Transverse colon (tissue), 4 donors: ENCODE data around the gene SH3RF1. TPM values are rescaled to one million over a fixed set of nuclear protein-coding genes. Genes with fewer than 3 reads are reported as not detected.

Experiments used
- DNase-seq: peaks from one replicate; pipeline ENCODE4 v3.0.0-alpha.2; 2019
- H3K27ac ChIP-seq, 4 donors: fragments of 200-600 bp; sonication (generic); 2 replicates each; pipeline ENCODE4 v1.5.1; 2016 to 2018; ENCODE audit warnings: inconsistent platforms in 4 of 4
- H3K27me3 ChIP-seq: fragments of 200-600 bp; sonication (generic); 2 replicates; pipeline ENCODE4 v1.5.1; 2017; ENCODE audit warnings: inconsistent platforms
- H3K36me3 ChIP-seq, 4 donors: fragments of 200-600 bp; sonication (generic); 2 replicates each; pipeline ENCODE4 v1.5.1; 2017 to 2019; ENCODE audit warnings: inconsistent platforms in 4 of 4
- H3K4me1 ChIP-seq, 4 donors: fragments of 200-600 bp; sonication (generic); 2 replicates each; pipeline ENCODE4 v1.5.1; 2017 to 2020; ENCODE audit warnings: inconsistent platforms in 4 of 4
- H3K4me3 ChIP-seq, 4 donors: fragments of 200-600 bp; sonication (generic); 1 replicate in 1 of 4; 2 replicates in 3 of 4; pipeline versions ENCODE4 v1.5.1 to v1.6.1; 2017 to 2019; ENCODE audit warnings: inconsistent platforms in 4 of 4
- H3K9me3 ChIP-seq, 2 donors: fragments of 200-600 bp; sonication (generic); 2 replicates each; pipeline ENCODE4 v1.5.1; 2017 to 2019; ENCODE audit warnings: inconsistent platforms in 2 of 2
- EP300 ChIP-seq: sonication (generic); formaldehyde crosslinking; IDR thresholded peaks from one replicate; pipeline ENCODE4 v1.6.1; 2017; ENCODE audit warnings: antibody characterized with exemption, low read depth
- POLR2A ChIP-seq: fragments of 450-650 bp; IDR thresholded peaks from one replicate; pipeline ENCODE4 v1.6.1; 2016; ENCODE audit warnings: antibody characterized with exemption, mild to moderate bottlenecking, moderate library complexity
- POLR2AphosphoS5 ChIP-seq, 3 donors: sonication (generic); formaldehyde crosslinking; IDR thresholded peaks; one replicate each; pipeline ENCODE4 v1.6.1; 2016; ENCODE audit warnings: antibody characterized with exemption in 3 of 3
- WGBS, 2 donors: methylation state at CpG; one replicate each; pipeline ENCODE4 v1.1.5; 2018; ENCODE audit warnings: low coverage in 1 of 2; 5-methylcytosine and 5-hydroxymethylcytosine counted together
- in situ Hi-C, 4 donors: fragments of 200-750 bp; cut with MboI; loops; one replicate each; pipeline versions ENCODE4 v1.15.0 to v1.15.1; 2017; ENCODE audit warnings: low sequenced_read_pairs in 3 of 4, low pct_ligation_motif_present in 1 of 4, low pct_unique_long_range_greater_than_20kb in 1 of 4
- intact Hi-C: fragments of 100-400 bp; cut with DNase I; formaldehyde crosslinking; loops from one replicate; pipeline ENCODE4 v1.15.1; 2023; ENCODE audit warnings: low total_unique reads
- total RNA-seq, 4 donors: library from RNA; depleted of rRNA; stranded (reverse); fragments of >200 nt; gene quantifications; one replicate each; pipeline ENCODE4 v1.1.0, GENCODE V29; 2016
- TF ChIP-seq, protein P1 (sequence below), 5 experiments: fragments of 200-600 bp in 3 of 5; fragments of 450-650 bp in 2 of 5; sonication (generic) in 3 of 5; IDR thresholded peaks; 1 replicate in 2 of 5; 2 replicates in 3 of 5; pipeline ENCODE4 v1.5.1; 2016 to 2017; ENCODE audit warnings: antibody characterized with exemption in 5 of 5, inconsistent platforms in 3 of 5, mild to moderate bottlenecking in 2 of 5, moderate library complexity in 1 of 5

The SH3RF1 gene
- total RNA-seq, 4 donors from 2014 or later: 49.0 to 63.4 (median 54.3) TPM

DNA sequence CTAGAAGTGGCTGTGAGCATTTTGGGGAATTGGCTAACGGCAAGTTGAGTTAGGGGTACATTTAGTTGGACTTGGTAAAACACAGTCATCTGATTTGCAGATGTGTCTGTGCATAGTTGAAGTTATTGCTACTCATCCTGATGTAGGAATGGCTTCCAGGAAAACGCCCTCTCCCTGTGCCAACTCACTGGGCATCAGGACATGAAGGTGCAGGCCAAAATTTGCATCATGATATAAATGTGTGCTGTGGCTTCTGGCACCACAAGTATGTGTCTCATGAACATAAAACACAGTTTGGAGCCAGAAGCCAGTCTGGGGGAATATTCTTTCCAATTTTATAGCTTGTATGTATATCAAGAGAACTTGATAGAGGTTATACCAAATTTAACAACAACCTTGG is 206.5 kb downstream of the SH3RF1 start:
- intact Hi-C loops: no loop called here
- WGBS, 2 donors: 67 to 85% methylated on average over 2 of the region's 2 CpGs
- no peak overlapping the region for H3K27ac ChIP-seq
- no peak for TF ChIP-seq POLR2AphosphoS5 (IDR thresholded peaks at IDR 0.05)
- no peak for TF ChIP-seq EP300
- H3K4me3 ChIP-seq: no peak overlapping the region
- in situ Hi-C loops: no loop called here
- no peaks in the 10 kb centered on the region for H3K9me3 ChIP-seq
- peaks cover 11 to 38% (median 16%) of the 10 kb centered on the region in 4 donors for H3K4me1 ChIP-seq
- H3K27me3 ChIP-seq: no peaks in the 10 kb centered on the region
- H3K36me3 ChIP-seq: no peaks in the 10 kb centered on the region
- DNase-seq: no peak

GRCh38 chr4:169063441-169063840 is 207.3 kb downstream of the SH3RF1 start:
- H3K4me3 ChIP-seq: no peak overlapping the region
- no peak for DNase-seq
- in situ Hi-C loops: no loop called here
- H3K9me3 ChIP-seq: no peaks in the 10 kb centered on the region
- 73 to 91% methylated on average over 3 of the region's 3 CpGs for WGBS, 2 donors
- no peaks in the 10 kb centered on the region for H3K36me3 ChIP-seq
- H3K27me3 ChIP-seq: no peaks in the 10 kb centered on the region
- intact Hi-C loops: no loop called here
- TF ChIP-seq EP300: no peak
- TF ChIP-seq POLR2AphosphoS5 (IDR thresholded peaks at IDR 0.05): no peak
- no peak for TF ChIP-seq POLR2A
- TF ChIP-seq, protein P1, sequence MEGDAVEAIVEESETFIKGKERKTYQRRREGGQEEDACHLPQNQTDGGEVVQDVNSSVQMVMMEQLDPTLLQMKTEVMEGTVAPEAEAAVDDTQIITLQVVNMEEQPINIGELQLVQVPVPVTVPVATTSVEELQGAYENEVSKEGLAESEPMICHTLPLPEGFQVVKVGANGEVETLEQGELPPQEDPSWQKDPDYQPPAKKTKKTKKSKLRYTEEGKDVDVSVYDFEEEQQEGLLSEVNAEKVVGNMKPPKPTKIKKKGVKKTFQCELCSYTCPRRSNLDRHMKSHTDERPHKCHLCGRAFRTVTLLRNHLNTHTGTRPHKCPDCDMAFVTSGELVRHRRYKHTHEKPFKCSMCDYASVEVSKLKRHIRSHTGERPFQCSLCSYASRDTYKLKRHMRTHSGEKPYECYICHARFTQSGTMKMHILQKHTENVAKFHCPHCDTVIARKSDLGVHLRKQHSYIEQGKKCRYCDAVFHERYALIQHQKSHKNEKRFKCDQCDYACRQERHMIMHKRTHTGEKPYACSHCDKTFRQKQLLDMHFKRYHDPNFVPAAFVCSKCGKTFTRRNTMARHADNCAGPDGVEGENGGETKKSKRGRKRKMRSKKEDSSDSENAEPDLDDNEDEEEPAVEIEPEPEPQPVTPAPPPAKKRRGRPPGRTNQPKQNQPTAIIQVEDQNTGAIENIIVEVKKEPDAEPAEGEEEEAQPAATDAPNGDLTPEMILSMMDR (IDR thresholded peaks at IDR 0.05): no peak
- peaks cover 10 to 34% (median 14%) of the 10 kb centered on the region in 4 donors for H3K4me1 ChIP-seq
- H3K27ac ChIP-seq: peak overlapping the region; percentile 76 to 80 (median 78)

- intact Hi-C loops: no loop called here
- in situ Hi-C loops: no loop called here
- Histone ChIP-seq H3K27me3 (no peaks in the 10 kb centered on the region), H3K4me1 (peaks cover 7 to 34% (median 14%) of the 10 kb centered on the region in 4 donors), H3K36me3 (no peaks in the 10 kb centered on the region), H3K27ac (peak overlapping the region; percentile 76 to 80 (median 78)), H3K4me3 (no peak overlapping the region), H3K9me3 (no peaks in the 10 kb centered on the region)
- TF ChIP-seq EP300 (no peak), POLR2A (no peak), POLR2AphosphoS5 (IDR thresholded peaks at IDR 0.05) (no peak)
- TF ChIP-seq, protein P1 (IDR thresholded peaks at IDR 0.05): no peak
- no peak for DNase-seq
- 26 to 35% methylated on average over 6 of the region's 6 CpGs for WGBS, 2 donors
Measured at GRCh38 chr4:169062897-169063244, 207.9 kb downstream of the SH3RF1 start.

- intact Hi-C loops (no loop called here), in situ Hi-C loops (no loop called here)
- WGBS, 2 donors: 79 to 87% methylated on average over 2 to 3 of the region's 3 CpGs
Measured at GRCh38 chr4:169061386-169061785, 209.4 kb downstream of the SH3RF1 start.

More at GRCh38 chr4:169061386-169061785, 209.4 kb downstream of the SH3RF1 start:
- no peak for TF ChIP-seq POLR2AphosphoS5 (IDR thresholded peaks at IDR 0.05)
- TF ChIP-seq, protein P1 (IDR thresholded peaks at IDR 0.05): no peak
- TF ChIP-seq EP300: no peak
- H3K36me3 ChIP-seq: no peaks in the 10 kb centered on the region
- H3K9me3 ChIP-seq: no peaks in the 10 kb centered on the region
- peak overlapping the region in 1 of 4 donors; percentile 78 for H3K27ac ChIP-seq
- no peak overlapping the region for H3K4me3 ChIP-seq
- no peaks in the 10 kb centered on the region for H3K27me3 ChIP-seq
- DNase-seq: no peak
- peaks cover 7 to 34% (median 14%) of the 10 kb centered on the region in 4 donors for H3K4me1 ChIP-seq
